ENCODE results near the gene DDX6.
"Not testable (repeated sequence)": the region's sequence is repeated elsewhere in the genome, so short reads cannot be mapped to it uniquely, and the experiment has no call there.

The DDX6 gene

GRCh38 chr11:118766035-118766434, 24.9 kb downstream of the DDX6 start:
- no peak for DNase-seq (ENCODE audit: low read depth, low spot score)
- POLR2A ChIA-PET: interaction anchor here (0.7 kb wide), 2 partner anchors 25 to 33 kb away, joined by 3 to 4 read pairs; partner anchors contain the start of gene DDX6
- TF ChIP-seq, protein P1, sequence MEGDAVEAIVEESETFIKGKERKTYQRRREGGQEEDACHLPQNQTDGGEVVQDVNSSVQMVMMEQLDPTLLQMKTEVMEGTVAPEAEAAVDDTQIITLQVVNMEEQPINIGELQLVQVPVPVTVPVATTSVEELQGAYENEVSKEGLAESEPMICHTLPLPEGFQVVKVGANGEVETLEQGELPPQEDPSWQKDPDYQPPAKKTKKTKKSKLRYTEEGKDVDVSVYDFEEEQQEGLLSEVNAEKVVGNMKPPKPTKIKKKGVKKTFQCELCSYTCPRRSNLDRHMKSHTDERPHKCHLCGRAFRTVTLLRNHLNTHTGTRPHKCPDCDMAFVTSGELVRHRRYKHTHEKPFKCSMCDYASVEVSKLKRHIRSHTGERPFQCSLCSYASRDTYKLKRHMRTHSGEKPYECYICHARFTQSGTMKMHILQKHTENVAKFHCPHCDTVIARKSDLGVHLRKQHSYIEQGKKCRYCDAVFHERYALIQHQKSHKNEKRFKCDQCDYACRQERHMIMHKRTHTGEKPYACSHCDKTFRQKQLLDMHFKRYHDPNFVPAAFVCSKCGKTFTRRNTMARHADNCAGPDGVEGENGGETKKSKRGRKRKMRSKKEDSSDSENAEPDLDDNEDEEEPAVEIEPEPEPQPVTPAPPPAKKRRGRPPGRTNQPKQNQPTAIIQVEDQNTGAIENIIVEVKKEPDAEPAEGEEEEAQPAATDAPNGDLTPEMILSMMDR (IDR thresholded peaks at IDR 0.05; ENCODE audit: insufficient read depth, low read length, missing control alignments): no peak
- no peak overlapping the region for H3K4me3 ChIP-seq (ENCODE audit: low read depth, low read length)
- CTCF ChIA-PET: interaction anchor here (1.0 to 1.5 kb wide), 3 partner anchors 8 to 162 kb away, joined by 3 read pairs; no protein-coding TSS in a partner anchor

DNA sequence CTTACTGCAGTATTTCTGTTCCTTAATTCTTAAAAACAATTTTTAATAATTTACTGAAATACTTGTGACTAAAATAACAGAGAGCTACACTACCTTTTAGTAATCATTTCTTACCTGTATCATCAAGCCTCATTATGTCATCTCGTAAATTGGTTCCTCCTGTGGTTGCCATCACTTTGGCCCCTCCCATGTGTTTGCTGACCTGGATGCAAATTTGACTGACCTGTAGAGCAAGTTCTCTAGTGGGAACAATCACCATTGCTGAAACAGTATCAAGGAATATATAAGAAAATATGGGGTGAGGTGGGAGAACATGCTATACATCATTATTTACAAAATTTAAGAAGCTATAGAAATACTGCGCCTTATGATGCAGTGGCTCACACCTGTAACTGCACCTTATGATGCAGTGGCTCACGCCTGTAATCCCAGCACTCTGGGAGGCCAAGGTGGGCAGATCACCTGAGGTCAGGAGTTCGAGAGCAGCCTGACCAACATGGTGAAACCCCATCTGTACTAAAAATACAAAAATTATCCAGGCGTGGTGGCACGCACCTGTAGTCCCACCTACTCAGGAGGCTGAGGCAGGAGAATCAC, 25.8 kb downstream of the DDX6 start:
- DNase-seq (ENCODE audit: low read depth, low spot score); H3K4me3 ChIP-seq (ENCODE audit: low read depth, low read length): not testable (repeated sequence)
- ChIA-PET CTCF (interaction anchor here (0.8 to 1.5 kb wide), 2 partner anchors 27 to 163 kb away, joined by 3 read pairs; no protein-coding TSS in a partner anchor), POLR2A (interaction anchor here (0.7 kb wide), 1 partner anchor 26 kb away, joined by 3 read pairs; the partner anchor contains the start of gene DDX6)

- no peak overlapping the region for H3K4me3 ChIP-seq (ENCODE audit: low read depth, low read length)
- DNase-seq (ENCODE audit: low read depth, low spot score): no peak
- POLR2A ChIA-PET: no interaction called here
- CTCF ChIA-PET: interaction anchor here (0.6 to 2.9 kb wide), 8 partner anchors 8 to 247 kb away, joined by 3 to 9 read pairs (median 3); partner anchors contain the start of gene BCL9L
- TF ChIP-seq, protein P1 (IDR thresholded peaks at IDR 0.05; ENCODE audit: insufficient read depth, low read length, missing control alignments): no peak
Measured at GRCh38 chr11:118763041-118763440, 27.9 kb downstream of the DDX6 start.

DNA sequence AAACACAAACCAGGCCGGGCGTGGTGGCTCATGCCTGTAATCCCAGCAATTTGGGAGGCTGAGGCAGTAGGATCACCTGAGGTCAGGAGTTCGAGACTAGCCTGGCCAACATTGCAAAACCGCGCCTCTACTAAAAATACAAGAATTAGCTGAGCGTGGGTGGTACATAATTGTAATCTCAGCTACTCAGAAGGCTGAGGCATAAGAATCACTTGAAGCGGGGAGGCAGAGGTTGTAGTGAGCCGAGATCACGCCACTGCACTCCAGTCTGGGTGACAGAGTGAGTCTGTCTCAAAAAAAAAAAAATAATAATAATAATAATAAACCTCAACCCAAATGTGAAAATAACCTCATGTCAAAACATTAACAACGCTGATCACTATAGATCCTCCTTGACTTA, 29.0 kb downstream of the DDX6 start:
- POLR2A ChIA-PET; DNase-seq (ENCODE audit: low read depth, low spot score); H3K4me3 ChIP-seq (ENCODE audit: low read depth, low read length): not testable (repeated sequence)
- CTCF ChIA-PET: interaction anchor here (0.6 to 2.9 kb wide), 7 partner anchors 8 to 195 kb away, joined by 3 to 9 read pairs (median 3); no protein-coding TSS in a partner anchor

DNA sequence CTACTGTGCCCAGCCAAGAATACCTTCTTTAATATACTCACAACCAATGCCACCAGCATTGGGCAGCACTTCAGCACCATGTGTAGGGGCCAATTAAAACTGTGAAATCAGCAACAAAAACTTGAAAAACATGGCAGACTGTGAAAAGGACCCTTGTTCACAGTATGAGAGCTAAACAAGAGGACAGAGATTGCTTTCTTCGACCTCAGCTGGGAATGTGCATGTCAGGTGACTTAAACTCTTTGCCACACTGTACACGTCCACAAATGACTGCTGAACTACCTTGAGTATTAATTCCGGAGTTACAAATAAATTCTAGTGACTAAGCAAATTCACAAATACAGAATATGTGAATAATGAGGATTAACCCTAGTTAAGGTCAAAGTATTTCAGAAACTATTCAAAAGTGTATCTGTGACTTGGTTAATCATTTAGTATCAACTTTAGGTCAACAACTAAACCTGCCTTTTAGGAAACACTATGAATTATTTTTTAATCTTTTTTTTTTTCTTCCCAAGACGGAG, 33.0 kb downstream of the DDX6 start:
- TF ChIP-seq, protein P1 (IDR thresholded peaks at IDR 0.05; ENCODE audit: insufficient read depth, low read length, missing control alignments): no peak
- POLR2A ChIA-PET: no interaction called here
- CTCF ChIA-PET: interaction anchor here (1.4 kb wide), 1 partner anchor 172 kb away, joined by 3 read pairs; no protein-coding TSS in a partner anchor
- no peak for DNase-seq (ENCODE audit: low read depth, low spot score)
- H3K4me3 ChIP-seq (ENCODE audit: low read depth, low read length): no peak overlapping the region

DNA sequence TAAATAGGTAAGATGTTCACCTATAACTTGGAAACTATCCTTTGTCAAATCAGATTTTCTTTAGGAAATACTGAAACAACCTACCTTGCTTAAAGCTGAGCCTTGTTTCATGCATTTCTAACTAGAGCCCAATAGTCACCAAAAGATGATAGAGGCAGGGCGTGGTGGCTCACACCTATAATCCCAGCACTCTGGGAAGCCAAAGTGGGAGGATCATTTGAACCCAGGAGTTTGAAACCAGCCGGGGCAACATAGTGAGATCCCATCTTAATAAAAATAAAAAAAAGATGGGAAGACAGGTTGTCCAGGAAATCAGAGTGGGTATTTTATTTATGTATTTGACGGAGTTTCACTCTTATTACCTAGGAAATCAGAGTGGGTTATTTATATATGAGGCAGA, 38.3 kb downstream of the DDX6 start:
- TF ChIP-seq, protein P1 (IDR thresholded peaks at IDR 0.05; ENCODE audit: insufficient read depth, low read length, missing control alignments): no peak
- no peak for DNase-seq (ENCODE audit: low read depth, low spot score)
- no peak overlapping the region for H3K4me3 ChIP-seq (ENCODE audit: low read depth, low read length)
- CTCF ChIA-PET: no interaction called here
- POLR2A ChIA-PET: no interaction called here

GRCh38 chr11:118749429-118749828, 41.5 kb downstream of the DDX6 start:
- ChIA-PET POLR2A (interaction anchor here (0.6 kb wide), 1 partner anchor 50 kb away, joined by 3 read pairs; no protein-coding TSS in a partner anchor), CTCF (interaction anchor here (1.3 kb wide), 2 partner anchors 90 to 204 kb away, joined by 3 read pairs; no protein-coding TSS in a partner anchor)
- DNase-seq (ENCODE audit: low read depth, low spot score): no peak
- H3K4me3 ChIP-seq (ENCODE audit: low read depth, low read length): no peak overlapping the region
- TF ChIP-seq, protein P1 (IDR thresholded peaks at IDR 0.05; ENCODE audit: insufficient read depth, low read length, missing control alignments): no peak

All from AG04449 (cell line).